HepG2 (cell line): ENCODE measurements around the gene SKI. TPM values are rescaled to one million over a fixed set of nuclear protein-coding genes. Genes with fewer than 3 reads are reported as not detected.

Experiments used
- DR1 ChIP-seq: sonication (generic); formaldehyde crosslinking; IDR thresholded peaks from 2 replicates; pipeline ENCODE4 v1.8.0; 2021; ENCODE audit warnings: mild to moderate bottlenecking, missing genetic modification reagents, inconsistent platforms
- GFI1 ChIP-seq: sonication (generic); formaldehyde crosslinking; IDR thresholded peaks from 2 replicates; pipeline ENCODE4 v1.5.0; 2020; ENCODE audit warnings: missing genetic modification reagents, mild to moderate bottlenecking, borderline replicate concordance
- KLF11 ChIP-seq: IDR thresholded peaks from 2 replicates; pipeline ENCODE4 v1.6.1; 2016; ENCODE audit warnings: missing compliant biosample characterization
- PRMT3 ChIP-seq: sonication (generic); formaldehyde crosslinking; IDR thresholded peaks from 2 replicates; pipeline ENCODE4 v1.8.1; 2022; ENCODE audit warnings: low read depth, mild to moderate bottlenecking, moderate library complexity, missing genetic modification reagents, borderline replicate concordance
- TAF15 ChIP-seq: fragments of 200-400 bp; formaldehyde crosslinking; IDR thresholded peaks from one replicate; pipeline ENCODE4 v1.6.1; 2018; ENCODE audit warnings: mild to moderate bottlenecking, low read depth, low read length; ENCODE audit not compliant: poor library complexity, severe bottlenecking
- ZBTB38 ChIP-seq: sonication (generic); formaldehyde crosslinking; IDR thresholded peaks from 2 replicates; pipeline ENCODE4 v1.5.1; 2020; ENCODE audit warnings: mild to moderate bottlenecking, missing genetic modification reagents
- ZFP36 ChIP-seq: fragments of 150-350 bp; IDR thresholded peaks from 2 replicates; pipeline ENCODE4 v1.6.1; 2018; ENCODE audit warnings: borderline replicate concordance, low read length, low read depth; ENCODE audit not compliant: partially characterized antibody
- ZNF121 ChIP-seq: sonication (generic); formaldehyde crosslinking; IDR thresholded peaks from 2 replicates; pipeline ENCODE4 v1.5.0; 2020; ENCODE audit warnings: mild to moderate bottlenecking, missing genetic modification reagents
- ZNF124 ChIP-seq: sonication (generic); formaldehyde crosslinking; IDR thresholded peaks from 2 replicates; pipeline ENCODE4 v1.4.0; 2020; ENCODE audit warnings: missing genetic modification reagents
- ZNF546 ChIP-seq: sonication (generic); formaldehyde crosslinking; conservative IDR thresholded peaks from 2 replicates; pipeline ENCODE4 v1.8.1; 2023; ENCODE audit warnings: mild to moderate bottlenecking, missing genetic modification reagents
- ZNF644 ChIP-seq: IDR thresholded peaks from 2 replicates; pipeline ENCODE4 v1.6.1; 2016; ENCODE audit warnings: low read depth
- ZNF652 ChIP-seq: IDR thresholded peaks from 2 replicates; pipeline ENCODE4 v1.6.1; 2016; ENCODE audit warnings: low read depth, borderline replicate concordance
- ZNF724P ChIP-seq: sonication (generic); formaldehyde crosslinking; IDR thresholded peaks from 2 replicates; pipeline ENCODE4 v1.8.0; 2022; ENCODE audit warnings: missing genetic modification reagents, borderline replicate concordance
- ZNF773 ChIP-seq: sonication (generic); formaldehyde crosslinking; IDR thresholded peaks from 2 replicates; pipeline ENCODE4 v1.4.0; 2020; ENCODE audit warnings: missing genetic modification reagents, borderline replicate concordance
- ZNF780A ChIP-seq: sonication (generic); formaldehyde crosslinking; IDR thresholded peaks from 2 replicates; pipeline ENCODE4 v1.8.0; 2022; ENCODE audit warnings: mild to moderate bottlenecking, missing genetic modification reagents, moderate library complexity
- polyA plus RNA-seq, 8 experiments: library from polyadenylated mRNA; depleted of rRNA in 3 of 8; stranded (reverse) in 7 of 8; unstranded in 1 of 8; fragments of >200 nt; fragmentation: Illumina TruSeq in 4 of 8; extraction: Trizol in 4 of 8; gene quantifications; 2 replicates each; pipeline versions ENCODE4 v1.2.1 to v1.2.3, GENCODE V29; 2011 to 2016; ENCODE audit warnings: low read depth in 4 of 8, missing spikeins in 1 of 8, mixed read lengths in 1 of 8; ENCODE audit not compliant: insufficient read depth in 1 of 8
- total RNA-seq, 5 experiments: library from RNA; depleted of rRNA; stranded (reverse); fragments of >200 nt; fragmentation: Illumina TruSeq; extraction: Trizol; gene quantifications; 2 replicates each; pipeline ENCODE4 v1.2.3, GENCODE V29; 2016; ENCODE audit warnings: low read depth in 1 of 5
- TF ChIP-seq, protein P1 (sequence below): sonication (generic); formaldehyde crosslinking; IDR thresholded peaks from 2 replicates; pipeline ENCODE4 v1.4.0; 2020; ENCODE audit warnings: missing genetic modification reagents
- TF ChIP-seq, protein P2 (sequence below): sonication (generic); formaldehyde crosslinking; conservative IDR thresholded peaks from 2 replicates; pipeline ENCODE4 v1.4.0; 2020; ENCODE audit warnings: missing genetic modification reagents
- TF ChIP-seq, protein P3 (sequence below): sonication (generic); formaldehyde crosslinking; IDR thresholded peaks from 2 replicates; pipeline ENCODE4 v1.4.0; 2020; ENCODE audit warnings: low read depth, mild to moderate bottlenecking, missing genetic modification reagents

Gene SKI
- total and polyA plus RNA-seq, 2 of the 13 experiments (the other 11 are each of a cell fraction or from before 2014, with no cell fraction given): 4.7 to 6.9 TPM

- TF ChIP-seq, protein P1, sequence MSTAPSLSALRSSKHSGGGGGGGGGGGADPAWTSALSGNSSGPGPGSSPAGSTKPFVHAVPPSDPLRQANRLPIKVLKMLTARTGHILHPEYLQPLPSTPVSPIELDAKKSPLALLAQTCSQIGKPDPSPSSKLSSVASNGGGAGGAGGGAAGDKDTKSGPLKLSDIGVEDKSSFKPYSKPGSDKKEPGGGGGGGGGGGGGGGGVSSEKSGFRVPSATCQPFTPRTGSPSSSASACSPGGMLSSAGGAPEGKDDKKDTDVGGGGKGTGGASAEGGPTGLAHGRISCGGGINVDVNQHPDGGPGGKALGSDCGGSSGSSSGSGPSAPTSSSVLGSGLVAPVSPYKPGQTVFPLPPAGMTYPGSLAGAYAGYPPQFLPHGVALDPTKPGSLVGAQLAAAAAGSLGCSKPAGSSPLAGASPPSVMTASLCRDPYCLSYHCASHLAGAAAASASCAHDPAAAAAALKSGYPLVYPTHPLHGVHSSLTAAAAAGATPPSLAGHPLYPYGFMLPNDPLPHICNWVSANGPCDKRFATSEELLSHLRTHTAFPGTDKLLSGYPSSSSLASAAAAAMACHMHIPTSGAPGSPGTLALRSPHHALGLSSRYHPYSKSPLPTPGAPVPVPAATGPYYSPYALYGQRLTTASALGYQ (CRISPR knock-in tag): no peak
- TF ChIP-seq ZNF724P (CRISPR knock-in tag) (peak; percentile 15; the same call in 1 of the 2 replicates), ZFP36 (no peak), ZNF644 (CRISPR knock-in tag) (no peak), ZNF124 (CRISPR knock-in tag) (no peak), GFI1 (no peak), ZNF121 (CRISPR knock-in tag) (no peak), ZNF652 (CRISPR knock-in tag) (no peak), ZBTB38 (CRISPR knock-in tag) (peak; percentile 69), ZNF773 (CRISPR knock-in tag) (no peak), KLF11 (CRISPR knock-in tag) (0 out of 2 replicates have a peak, but pooled peaks have one; percentile 18), PRMT3 (no peak), ZNF780A (CRISPR knock-in tag) (no peak), DR1 (CRISPR knock-in tag) (no peak), TAF15 (peak; percentile 54), ZNF546 (CRISPR knock-in tag) (0 out of 2 replicates have a peak, but pooled peaks have one; percentile 47)
- TF ChIP-seq, protein P2, sequence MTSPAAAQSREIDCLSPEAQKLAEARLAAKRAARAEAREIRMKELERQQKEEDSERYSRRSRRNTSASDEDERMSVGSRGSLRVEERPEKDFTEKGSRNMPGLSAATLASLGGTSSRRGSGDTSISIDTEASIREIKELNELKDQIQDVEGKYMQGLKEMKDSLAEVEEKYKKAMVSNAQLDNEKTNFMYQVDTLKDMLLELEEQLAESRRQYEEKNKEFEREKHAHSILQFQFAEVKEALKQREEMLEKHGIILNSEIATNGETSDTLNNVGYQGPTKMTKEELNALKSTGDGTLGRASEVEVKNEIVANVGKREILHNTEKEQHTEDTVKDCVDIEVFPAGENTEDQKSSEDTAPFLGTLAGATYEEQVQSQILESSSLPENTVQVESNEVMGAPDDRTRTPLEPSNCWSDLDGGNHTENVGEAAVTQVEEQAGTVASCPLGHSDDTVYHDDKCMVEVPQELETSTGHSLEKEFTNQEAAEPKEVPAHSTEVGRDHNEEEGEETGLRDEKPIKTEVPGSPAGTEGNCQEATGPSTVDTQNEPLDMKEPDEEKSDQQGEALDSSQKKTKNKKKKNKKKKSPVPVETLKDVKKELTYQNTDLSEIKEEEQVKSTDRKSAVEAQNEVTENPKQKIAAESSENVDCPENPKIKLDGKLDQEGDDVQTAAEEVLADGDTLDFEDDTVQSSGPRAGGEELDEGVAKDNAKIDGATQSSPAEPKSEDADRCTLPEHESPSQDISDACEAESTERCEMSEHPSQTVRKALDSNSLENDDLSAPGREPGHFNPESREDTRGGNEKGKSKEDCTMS (CRISPR knock-in tag): no peak
- TF ChIP-seq, protein P3, sequence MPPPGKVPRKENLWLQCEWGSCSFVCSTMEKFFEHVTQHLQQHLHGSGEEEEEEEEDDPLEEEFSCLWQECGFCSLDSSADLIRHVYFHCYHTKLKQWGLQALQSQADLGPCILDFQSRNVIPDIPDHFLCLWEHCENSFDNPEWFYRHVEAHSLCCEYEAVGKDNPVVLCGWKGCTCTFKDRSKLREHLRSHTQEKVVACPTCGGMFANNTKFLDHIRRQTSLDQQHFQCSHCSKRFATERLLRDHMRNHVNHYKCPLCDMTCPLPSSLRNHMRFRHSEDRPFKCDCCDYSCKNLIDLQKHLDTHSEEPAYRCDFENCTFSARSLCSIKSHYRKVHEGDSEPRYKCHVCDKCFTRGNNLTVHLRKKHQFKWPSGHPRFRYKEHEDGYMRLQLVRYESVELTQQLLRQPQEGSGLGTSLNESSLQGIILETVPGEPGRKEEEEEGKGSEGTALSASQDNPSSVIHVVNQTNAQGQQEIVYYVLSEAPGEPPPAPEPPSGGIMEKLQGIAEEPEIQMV: no peak
Measured at GRCh38 chr1:2189459-2190425, 38.4 kb upstream of the SKI start (continued).
